COLO829 (cell line): ENCODE measurements around the gene OTX1.
"Not testable (repeated sequence)": the region's sequence is repeated elsewhere in the genome, so short reads cannot be mapped to it uniquely, and the experiment has no call there.

Experiments
- DNase-seq: peaks from one replicate; pipeline ENCODE4 v3.0.0; 2012; ENCODE audit warnings: low spot score

The OTX1 gene

DNA sequence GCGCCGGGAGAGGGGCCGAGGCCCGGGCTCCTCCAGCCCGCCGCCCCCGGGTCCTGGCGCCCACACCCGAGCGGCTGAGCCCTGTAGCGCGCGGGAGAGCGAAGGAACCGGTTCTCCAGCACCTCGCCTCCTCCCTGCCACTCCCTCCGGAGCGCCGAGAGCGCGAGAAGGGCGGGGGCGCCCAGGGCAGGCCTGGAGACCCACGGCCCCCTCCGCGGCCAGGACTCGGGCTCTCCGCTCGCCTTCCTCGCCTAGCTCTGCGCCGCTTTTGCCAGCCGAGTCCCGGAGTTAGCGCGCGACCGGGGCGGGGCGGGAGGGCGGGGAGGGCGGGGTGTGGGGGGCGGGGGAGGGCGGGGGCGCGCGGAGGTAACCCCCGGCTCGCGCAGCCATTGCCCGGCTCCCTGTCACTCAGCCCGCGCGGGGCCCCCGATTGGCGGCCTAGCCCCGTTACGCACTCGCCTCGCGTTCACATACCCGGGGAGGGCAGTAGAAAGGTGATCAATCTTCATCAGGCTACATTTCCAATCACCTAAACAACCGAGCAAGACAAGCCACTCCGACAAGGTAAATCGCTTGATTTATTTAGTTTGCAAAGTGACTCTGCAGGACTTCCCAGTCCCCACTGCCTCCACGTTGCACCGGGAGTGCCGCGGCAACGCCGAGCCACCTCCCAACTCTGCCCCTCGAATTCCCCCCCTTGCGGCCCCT is at the start of gene OTX1:
OTX1 (plus strand) TSS at position 497 of the 708 bp plus-strand sequence. CDS start 2,161 bp downstream, outside the sequence.
- DNase-seq, result peak; percentile 84

DNA sequence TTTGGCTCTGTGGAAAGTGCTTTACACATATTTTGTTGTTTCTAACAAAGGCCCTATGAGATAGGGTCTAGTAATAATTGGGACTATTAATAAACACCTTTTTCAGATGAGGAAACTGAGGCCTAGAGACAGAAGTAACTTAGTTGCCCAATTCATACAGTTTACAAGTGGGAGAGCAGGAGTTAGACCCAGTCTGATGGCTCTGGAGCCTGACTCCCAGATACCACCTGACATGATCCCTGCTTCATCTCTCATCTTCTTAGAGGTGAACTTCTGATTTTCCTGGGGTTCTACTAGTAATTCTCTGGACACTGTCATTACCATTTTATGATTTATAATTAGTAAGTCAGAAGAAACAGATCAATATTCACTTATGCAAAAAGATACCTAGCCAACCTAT is 49.1 kb upstream of the OTX1 start:
- DNase-seq, result no peak

- DNase-seq, result no peak
These were observed 47.3 kb upstream of the OTX1 start for GRCh38 chr2:63003351-63003750.

DNA sequence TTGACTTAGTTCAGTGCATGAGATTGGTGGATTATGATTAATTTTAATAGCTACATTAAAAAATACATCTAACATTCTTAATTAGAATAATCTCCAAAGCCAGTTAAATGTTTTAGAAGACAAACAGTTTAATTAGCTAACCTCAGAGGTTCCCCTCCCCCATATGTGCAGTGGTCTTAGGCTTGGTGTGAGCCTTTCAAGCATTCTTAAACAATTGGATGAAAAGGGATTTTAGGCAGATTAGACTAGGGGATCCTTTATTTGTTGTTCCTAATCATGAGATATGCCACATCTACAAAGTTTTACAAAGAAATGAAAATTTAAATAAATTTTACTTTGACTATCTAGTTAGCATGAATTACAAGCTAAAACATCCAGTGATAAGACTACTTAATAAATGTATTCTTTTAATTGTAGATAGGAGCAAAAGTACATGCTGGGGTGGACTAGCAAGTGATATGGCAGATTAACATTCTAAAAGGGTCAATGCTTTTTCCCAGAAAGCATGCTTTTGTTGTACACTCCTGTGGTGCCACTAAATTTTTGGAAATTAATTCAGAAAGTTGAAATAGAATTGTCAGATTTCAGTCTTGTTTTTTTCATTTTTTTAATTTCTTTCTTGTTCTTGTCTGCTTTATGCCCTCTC is 42.7 kb upstream of the OTX1 start:
- no peak for DNase-seq

GRCh38 chr2:63008838-63009237 is 41.8 kb upstream of the OTX1 start:
- DNase-seq, result no peak

GRCh38 chr2:63009490-63009889 is 41.1 kb upstream of the OTX1 start:
- DNase-seq, result no peak

- DNase-seq, result no peak
These were observed 38.1 kb upstream of the OTX1 start for GRCh38 chr2:63012541-63012940.

GRCh38 chr2:63013438-63013837 is 37.2 kb upstream of the OTX1 start:
- DNase-seq, result no peak

DNA sequence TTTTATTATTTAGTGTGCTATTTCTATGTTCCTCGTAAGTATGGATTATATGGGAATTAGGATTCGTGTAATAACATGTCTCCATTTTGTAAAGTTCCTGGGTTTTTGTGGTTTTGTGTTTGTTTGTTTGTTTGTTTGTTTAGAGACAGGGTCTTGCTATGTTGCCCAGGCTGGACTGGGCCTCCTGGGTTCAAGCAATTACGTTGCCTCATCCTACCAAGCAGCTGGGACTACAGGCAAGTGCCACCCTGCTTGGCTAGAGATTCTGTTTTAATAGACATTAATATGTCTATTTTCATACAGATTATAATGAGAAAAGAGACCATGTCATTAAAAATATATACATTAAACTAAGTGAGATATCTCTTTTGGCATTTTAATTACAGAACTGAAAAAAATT is 35.2 kb upstream of the OTX1 start:
- DNase-seq, result no peak

DNA sequence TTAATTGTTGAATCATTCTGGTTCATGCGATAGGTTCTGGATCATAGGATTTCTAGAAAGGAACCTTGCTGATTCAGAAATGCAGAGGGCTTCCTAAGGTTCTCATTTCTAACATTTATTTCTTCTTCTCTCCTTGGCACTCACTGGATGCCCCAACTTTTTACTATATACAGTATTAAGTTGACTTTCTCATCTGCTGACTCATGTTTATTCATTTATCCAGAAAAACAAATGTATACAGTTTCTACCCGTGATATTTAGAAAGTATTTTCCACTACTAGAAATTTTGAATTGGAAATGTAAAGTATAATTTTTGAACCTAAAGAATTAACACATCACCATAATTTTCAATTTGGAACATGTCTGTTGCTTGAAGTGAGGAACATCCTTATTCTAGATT is 32.2 kb upstream of the OTX1 start:
- DNase-seq, result no peak

DNA sequence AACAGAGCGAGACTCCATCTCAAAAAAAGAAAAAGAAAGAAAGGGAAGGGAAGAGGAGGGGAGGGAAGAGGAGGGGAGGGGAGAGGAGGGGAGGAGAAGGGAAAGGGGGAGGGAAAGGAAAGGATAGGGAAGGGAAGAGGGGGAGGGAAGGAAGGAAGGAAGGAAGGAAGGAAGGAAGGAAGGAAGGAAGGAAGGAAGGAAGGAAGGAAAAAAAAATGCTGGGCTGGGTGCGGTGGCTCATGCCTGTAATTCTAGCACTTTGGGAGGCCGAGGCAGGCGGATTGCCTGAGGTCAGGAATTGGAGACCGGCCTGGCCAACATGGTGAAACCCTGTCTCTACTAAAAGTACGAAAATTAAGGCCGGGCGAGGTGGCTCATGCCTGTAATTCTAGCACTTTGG is 30.9 kb upstream of the OTX1 start:
- DNase-seq, result not testable (repeated sequence)

DNA sequence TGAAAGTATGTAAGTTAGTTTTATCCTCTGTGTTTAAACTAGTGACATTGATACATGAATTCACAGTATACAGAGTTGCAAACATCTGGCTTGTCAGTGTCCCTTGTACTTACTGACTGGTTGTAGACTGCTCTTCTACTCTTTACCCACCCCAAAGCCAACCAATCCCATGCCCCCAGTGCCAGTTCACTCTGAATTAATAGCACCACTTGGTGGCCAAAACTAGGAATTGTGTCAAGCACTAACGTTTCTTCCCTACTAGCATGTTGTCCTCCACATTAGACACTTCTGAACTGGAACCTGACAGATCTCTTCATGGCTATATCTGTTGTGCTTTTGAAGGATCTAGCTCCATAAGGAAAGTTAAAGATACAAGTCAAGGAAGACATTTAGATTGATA is 27.2 kb upstream of the OTX1 start:
- DNase-seq, result peak; percentile 10

GRCh38 chr2:63027220-63027619 is 23.4 kb upstream of the OTX1 start:
- DNase-seq, result no peak

DNA sequence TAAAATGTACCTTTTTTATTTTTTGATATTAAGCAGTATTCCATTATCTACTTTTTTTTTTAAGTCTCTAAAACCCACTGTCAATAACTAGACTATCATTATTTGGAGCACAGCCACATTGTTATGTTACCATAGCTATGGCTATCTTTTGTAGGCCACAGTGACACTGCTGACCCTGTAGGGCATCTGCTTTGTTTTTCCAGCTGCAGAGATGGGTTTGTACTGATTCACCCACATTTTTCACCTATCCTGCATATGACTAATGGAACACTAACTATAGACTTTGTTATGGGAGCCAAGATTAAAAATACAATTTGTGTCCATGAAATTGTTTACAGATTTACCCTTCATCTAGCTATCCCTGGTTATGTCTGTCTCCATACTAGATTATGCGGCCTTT is 21.6 kb upstream of the OTX1 start:
- DNase-seq, result no peak

DNA sequence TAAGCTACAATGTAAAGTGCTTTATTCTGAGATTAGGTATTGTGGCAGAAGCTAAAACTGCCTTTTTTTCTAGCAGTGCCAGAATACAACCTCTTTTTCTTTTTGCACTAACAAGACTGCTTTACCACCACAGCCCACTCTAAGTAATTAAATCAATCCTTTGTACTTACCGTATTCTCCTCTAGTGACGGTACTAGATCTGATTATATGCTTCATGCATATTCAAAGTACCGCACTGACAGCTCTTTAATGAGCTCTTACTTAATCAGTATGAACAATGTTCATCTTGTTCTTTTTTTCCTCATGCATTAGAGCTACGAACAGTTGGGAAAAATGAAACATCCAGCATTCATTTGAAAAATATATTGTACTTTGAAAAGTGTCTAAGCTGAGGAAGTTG is 16.1 kb upstream of the OTX1 start:
- no peak for DNase-seq

- no peak for DNase-seq
These were observed 15.5 kb upstream of the OTX1 start for GRCh38 chr2:63035169-63035568.

DNA sequence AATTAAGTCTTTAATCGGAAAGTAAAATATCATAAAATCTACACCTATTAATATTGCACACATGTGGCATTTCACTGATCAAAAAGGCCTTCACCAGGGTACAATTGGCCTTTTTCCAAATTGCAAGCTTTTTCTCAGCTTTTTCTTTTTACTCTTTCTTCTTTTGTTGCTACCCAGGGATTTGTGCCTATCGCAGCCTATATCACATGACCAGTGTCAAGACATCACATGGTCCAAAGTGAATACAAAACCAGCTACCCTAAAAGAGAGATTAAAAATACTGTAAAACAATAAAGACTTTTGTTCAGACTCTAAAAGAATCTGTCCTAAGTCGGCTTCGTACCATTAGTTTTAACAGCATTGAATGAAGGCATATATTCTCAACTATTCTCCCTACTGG is 15.0 kb upstream of the OTX1 start:
- DNase-seq, result peak; percentile 46

GRCh38 chr2:63038034-63038433 is 12.6 kb upstream of the OTX1 start:
- DNase-seq, result no peak

- DNase-seq, result no peak
These were observed 10.0 kb upstream of the OTX1 start for GRCh38 chr2:63040586-63040985.

DNA sequence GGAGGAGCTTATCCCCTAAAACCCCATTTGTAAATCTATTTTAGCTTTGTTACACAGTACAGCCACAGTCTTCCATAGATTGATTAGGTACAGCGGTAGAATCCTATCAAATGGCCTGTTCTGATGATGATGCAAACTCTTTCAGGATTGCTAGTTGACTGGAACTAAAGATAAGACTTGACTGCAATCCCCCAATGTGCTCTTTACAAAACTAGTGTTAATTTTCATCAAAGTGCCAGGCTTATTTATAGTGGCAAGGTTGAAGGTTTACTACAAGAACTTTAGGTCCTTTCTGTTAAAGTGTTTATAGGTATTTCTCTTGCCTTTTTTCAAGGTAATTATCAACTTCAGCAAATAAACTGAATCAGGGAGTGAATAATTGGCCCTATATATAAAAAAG is 9.0 kb upstream of the OTX1 start:
- no peak for DNase-seq

DNA sequence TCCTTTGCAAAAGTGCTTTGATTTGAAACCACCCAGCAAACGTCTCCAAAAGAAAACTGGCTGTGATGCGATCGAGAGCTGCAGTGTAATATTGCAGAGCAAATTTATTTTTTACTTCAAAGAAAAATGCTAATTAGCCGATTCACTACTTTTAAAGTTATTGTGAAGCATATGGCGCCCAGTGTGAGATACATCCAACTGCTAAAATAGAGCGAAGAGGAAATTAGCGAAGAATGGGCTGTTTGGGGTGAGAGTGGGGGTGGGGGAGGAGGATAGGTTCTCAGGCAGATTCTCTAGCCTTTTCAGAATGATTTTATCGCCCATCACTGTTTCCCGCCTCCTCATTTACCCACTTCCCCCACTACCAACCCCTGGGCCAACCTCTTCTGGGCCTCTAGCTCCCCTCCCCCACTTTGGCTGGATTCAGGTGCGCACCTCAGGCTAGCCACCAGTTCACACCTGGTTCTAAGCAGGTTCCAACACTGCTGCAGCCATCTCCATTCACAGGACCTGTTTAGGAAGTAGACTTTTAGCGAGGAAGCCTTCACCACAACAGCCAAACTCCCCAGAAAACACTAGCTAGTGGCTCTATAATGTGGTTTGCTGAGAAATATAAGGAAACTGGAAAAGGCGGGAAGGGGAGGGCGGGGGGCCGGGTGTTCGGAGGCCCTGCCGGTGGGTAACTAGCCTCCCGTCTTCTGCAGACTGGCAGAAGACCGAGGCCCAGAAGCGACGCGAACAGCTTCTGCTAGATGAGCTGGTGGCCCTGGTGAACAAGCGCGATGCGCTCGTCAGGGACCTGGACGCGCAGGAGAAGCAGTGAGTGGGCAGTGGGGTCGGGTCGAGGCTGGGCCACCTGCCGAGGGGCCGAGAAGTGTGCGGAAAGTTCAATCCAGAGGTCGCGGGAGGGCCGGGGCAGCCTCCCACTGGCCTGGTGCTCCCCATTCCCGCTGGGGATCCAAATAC is 6.0 kb upstream of the OTX1 start:
- DNase-seq, result no peak

- no peak for DNase-seq
These were observed 4.1 kb upstream of the OTX1 start for GRCh38 chr2:63046552-63046951.

DNA sequence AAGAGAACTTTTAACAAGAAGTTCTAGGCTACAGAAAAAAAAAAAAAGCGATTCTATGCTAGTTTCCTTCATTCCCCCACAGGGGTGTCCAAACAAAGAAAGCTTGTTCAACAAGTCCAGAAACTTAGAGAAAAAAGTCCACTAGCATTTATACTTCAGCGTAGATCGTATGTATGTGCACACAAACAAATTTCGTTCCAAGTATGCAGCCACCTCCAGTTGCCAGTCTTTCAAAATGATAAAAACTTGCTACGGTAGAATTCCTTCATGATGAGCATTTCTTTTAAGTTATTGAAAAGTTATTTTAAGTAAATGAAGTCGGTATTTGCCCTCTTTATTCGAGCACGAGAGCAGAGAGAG is 3.7 kb upstream of the OTX1 start:
- peak; percentile 24 for DNase-seq
